Uterus (tissue), 4 donors: Measurements from ENCODE around the gene PPM1F. TPM values are rescaled to one million over a fixed set of nuclear protein-coding genes. Genes with fewer than 3 reads are reported as not detected.

Source experiments
- DNase-seq, 2 donors: peaks; one replicate each; pipeline ENCODE4 v3.0.0-alpha.2; 2019 to 2020
- H3K27ac ChIP-seq, 2 donors: fragments of 200-600 bp; sonication (generic); 1 replicate in 1 of 2; 2 replicates in 1 of 2; pipeline ENCODE4 v1.5.1; 2016 to 2018
- H3K27me3 ChIP-seq, 2 donors: fragments of 200-600 bp; sonication (generic); one replicate each; pipeline ENCODE4 v1.5.1; 2018 to 2019; ENCODE audit warnings: control low read depth in 1 of 2
- H3K36me3 ChIP-seq, 2 donors: fragments of 200-600 bp; sonication (generic); one replicate each; pipeline ENCODE4 v1.5.1; 2019; ENCODE audit warnings: control low read depth in 1 of 2
- H3K4me1 ChIP-seq, 2 donors: fragments of 200-600 bp; sonication (generic); one replicate each; pipeline ENCODE4 v1.5.1; 2018 to 2019; ENCODE audit warnings: control low read depth in 1 of 2
- H3K4me3 ChIP-seq, 2 donors: fragments of 200-600 bp; sonication (generic); 1 replicate in 1 of 2; 2 replicates in 1 of 2; pipeline ENCODE4 v1.5.1; 2018 to 2019; ENCODE audit warnings: mild to moderate bottlenecking in 1 of 2
- H3K9me3 ChIP-seq, 2 donors: fragments of 200-600 bp; sonication (generic); one replicate each; pipeline ENCODE4 v1.5.1; 2019; ENCODE audit warnings: control low read depth in 1 of 2
- POLR2A ChIP-seq, 2 donors: fragments of 450-650 bp; IDR thresholded peaks; one replicate each; pipeline ENCODE4 v1.6.1; 2016; ENCODE audit warnings: antibody characterized with exemption in 2 of 2, mild to moderate bottlenecking in 1 of 2, moderate library complexity in 1 of 2
- intact Hi-C: fragments of 100-400 bp; cut with DNase I; formaldehyde crosslinking; loops from one replicate; pipeline ENCODE4 v1.15.1; 2023; ENCODE audit warnings: low total_unique reads
- total RNA-seq, 4 donors: library from RNA; depleted of rRNA in 3 of 4; stranded (reverse); fragments of >200 nt in 3 of 4; gene quantifications; one replicate each; pipeline versions ENCODE4 v1.1.0 to v1.2.4, GENCODE V29; 2014 to 2023
- TF ChIP-seq, protein P1 (sequence below), 4 experiments: fragments of 200-600 bp in 2 of 4; fragments of 450-650 bp in 2 of 4; sonication (generic) in 2 of 4; IDR thresholded peaks; one replicate each; pipeline ENCODE4 v1.5.1; 2016 to 2019; ENCODE audit warnings: antibody characterized with exemption in 4 of 4, mild to moderate bottlenecking in 2 of 4, moderate library complexity in 1 of 4
- donor health status: DM: yes; HTN: yes; CAD: no.

The PPM1F gene
- total RNA-seq, 4 donors from 2014 or later: 16.2 to 67.3 (median 48.8) TPM

DNA sequence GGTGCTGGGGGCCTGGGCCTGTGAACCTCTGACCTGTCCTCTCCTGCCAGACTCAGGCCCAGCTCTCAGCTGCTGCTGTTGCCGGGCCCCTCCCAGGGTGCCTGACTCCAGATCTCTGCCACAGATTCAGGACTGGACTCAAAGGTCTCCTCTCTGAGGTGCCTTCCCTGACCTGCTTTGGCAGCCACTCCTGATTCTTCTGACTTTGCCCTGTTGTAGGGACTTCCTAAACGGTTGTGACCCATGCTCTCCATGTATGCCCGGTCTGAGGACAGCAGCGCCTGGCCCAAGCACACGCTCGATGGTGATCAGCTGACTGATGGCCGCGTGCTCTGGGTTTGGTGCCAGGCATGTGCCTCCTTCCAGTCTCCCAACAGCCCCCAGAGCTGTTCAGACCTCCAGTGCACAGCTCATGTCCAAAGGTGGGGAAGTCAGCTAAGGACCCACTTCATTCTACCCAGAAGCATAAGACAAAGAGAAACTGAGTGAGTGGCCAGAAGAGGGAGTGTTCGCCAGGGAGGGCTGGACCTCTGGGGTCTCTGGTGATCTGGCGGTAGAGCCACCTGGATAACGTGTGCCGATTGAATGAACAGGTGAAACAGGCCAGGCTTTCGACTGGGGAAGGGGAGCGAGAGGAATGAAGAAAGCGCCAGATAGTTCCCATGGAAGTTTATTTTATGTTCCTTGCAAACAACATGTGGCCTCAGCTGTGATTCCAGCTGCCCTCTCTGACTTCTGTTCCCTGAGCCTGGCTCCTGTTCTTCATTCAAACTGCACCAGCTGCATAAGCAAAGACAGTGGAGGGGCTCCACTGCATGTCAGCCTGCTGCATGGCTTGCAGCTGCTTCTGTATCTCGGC lies 38.0 kb upstream of the PPM1F start:
- Histone ChIP-seq H3K9me3 (no peaks in the 10 kb centered on the region), H3K4me1 (no peaks in the 10 kb centered on the region), H3K27me3 (no peaks in the 10 kb centered on the region), H3K27ac (no peak overlapping the region), H3K4me3 (no peak overlapping the region), H3K36me3 (no peaks in the 10 kb centered on the region)
- DNase-seq: no peak
- TF ChIP-seq, protein P1, sequence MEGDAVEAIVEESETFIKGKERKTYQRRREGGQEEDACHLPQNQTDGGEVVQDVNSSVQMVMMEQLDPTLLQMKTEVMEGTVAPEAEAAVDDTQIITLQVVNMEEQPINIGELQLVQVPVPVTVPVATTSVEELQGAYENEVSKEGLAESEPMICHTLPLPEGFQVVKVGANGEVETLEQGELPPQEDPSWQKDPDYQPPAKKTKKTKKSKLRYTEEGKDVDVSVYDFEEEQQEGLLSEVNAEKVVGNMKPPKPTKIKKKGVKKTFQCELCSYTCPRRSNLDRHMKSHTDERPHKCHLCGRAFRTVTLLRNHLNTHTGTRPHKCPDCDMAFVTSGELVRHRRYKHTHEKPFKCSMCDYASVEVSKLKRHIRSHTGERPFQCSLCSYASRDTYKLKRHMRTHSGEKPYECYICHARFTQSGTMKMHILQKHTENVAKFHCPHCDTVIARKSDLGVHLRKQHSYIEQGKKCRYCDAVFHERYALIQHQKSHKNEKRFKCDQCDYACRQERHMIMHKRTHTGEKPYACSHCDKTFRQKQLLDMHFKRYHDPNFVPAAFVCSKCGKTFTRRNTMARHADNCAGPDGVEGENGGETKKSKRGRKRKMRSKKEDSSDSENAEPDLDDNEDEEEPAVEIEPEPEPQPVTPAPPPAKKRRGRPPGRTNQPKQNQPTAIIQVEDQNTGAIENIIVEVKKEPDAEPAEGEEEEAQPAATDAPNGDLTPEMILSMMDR (IDR thresholded peaks at IDR 0.05): no peak
- TF ChIP-seq POLR2A (IDR thresholded peaks at IDR 0.05): no peak
- intact Hi-C loops: no loop called here

DNA sequence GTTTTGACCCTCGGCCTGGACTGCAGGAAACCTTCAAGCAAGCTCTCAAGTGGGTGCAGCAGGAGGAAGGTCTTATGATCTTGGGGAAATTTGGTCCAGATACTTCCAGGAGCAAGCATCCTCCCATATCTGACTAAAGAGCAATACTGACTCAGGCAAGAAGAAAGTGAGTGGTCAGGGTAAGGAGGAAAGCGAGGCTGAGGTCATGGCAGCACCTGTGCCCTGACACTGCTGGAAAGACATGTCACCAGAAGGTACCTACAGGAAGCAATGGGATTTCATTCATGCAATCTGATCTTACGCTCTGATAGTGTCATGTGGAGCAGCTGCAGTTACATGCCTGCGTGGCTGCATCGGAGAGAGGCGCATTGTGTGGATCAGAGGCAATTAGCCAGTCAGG lies 36.4 kb upstream of the PPM1F start:
- no peak for TF ChIP-seq POLR2A (IDR thresholded peaks at IDR 0.05)
- TF ChIP-seq, protein P1 (IDR thresholded peaks at IDR 0.05): no peak
- intact Hi-C loops: no loop called here
- DNase-seq: no peak
- H3K27me3 ChIP-seq: no peaks in the 10 kb centered on the region
- H3K27ac ChIP-seq: no peak overlapping the region
- no peak overlapping the region for H3K4me3 ChIP-seq
- H3K4me1 ChIP-seq: no peaks in the 10 kb centered on the region
- H3K9me3 ChIP-seq: no peaks in the 10 kb centered on the region
- H3K36me3 ChIP-seq: no peaks in the 10 kb centered on the region

DNA sequence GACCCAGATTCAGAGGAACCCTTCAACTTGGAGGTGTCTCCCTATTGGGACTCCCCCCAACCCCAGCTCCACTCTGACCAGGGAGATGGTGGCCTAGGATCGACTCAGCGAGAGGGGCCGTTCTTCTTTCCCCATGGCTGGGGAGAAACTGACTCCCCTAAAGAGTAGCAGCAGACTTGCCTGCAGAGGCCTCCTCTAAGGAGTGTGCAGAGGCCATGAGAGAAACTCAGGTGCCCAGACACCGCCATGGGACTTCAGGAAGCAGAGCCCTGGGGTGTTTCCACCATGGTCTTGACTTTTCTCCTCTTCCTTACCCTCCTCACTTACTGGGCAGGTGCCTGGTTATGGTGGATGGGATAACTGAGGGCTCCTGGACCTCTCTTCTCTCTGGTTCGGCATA lies 32.6 kb upstream of the PPM1F start:
- Histone ChIP-seq H3K4me3 (no peak overlapping the region), H3K36me3 (no peaks in the 10 kb centered on the region), H3K9me3 (no peaks in the 10 kb centered on the region), H3K4me1 (peaks cover 0 to 8% of the 10 kb centered on the region in 2 donors), H3K27me3 (no peaks in the 10 kb centered on the region), H3K27ac (no peak overlapping the region)
- DNase-seq: no peak
- intact Hi-C loops: no loop called here
- TF ChIP-seq, protein P1 (IDR thresholded peaks at IDR 0.05): no peak
- TF ChIP-seq POLR2A (IDR thresholded peaks at IDR 0.05): no peak

DNA sequence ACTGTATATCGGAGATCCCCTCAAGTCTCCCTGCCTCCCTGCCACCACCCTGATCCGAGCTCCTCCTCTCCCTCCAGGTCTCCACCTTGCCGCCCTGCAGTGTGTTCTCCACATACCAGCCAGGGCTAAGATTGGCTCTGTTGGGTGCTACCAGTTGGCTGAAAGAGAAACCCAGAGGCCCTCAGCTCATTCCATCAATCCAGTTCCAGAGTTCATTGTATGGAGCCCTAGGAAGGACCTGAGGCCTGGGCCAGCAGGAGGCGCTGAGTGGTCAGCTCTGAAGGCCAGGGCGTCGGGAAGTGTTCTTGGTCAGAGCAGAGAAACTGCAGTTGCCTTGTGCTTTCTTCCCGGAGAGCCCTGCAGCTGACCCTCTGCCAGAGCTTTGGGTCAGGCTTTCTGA lies 32.1 kb upstream of the PPM1F start:
- Histone ChIP-seq H3K4me1 (peaks cover 0 to 8% of the 10 kb centered on the region in 2 donors), H3K9me3 (no peaks in the 10 kb centered on the region), H3K36me3 (no peaks in the 10 kb centered on the region), H3K27ac (no peak overlapping the region), H3K27me3 (no peaks in the 10 kb centered on the region), H3K4me3 (no peak overlapping the region)
- DNase-seq: no peak
- intact Hi-C loops: no loop called here
- TF ChIP-seq, protein P1 (IDR thresholded peaks at IDR 0.05): no peak
- TF ChIP-seq POLR2A (IDR thresholded peaks at IDR 0.05): no peak

DNA sequence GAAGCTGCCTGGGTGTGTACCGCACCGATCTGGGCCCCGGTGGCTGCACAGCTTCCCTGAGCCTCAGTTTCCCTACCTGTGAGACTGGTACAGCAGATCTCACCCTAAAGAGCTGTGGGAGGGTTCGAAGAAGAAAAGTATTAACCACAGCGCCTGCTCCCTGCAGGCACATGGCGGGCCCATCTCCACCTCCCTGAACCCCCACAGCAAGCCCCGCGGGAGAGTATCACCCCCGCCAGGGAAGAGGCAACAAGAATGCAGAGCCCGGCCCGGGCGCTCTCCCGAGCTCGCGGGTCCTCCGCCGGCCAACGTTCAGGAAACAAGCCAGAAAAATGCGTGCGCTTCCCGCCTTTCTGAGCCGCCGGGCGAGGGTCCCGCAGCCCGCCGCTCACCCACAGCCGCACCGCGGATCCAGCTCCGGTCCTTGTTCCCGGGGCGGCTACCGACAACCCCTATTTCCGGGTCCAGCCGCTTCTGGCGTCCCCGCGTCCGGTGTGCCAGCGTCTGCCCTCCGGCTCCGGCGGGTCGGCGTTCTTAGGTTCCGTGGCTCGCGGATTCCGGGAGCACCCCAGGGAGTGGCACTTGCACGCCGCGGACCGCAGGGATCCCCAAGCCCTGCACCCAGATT lies 29.8 kb upstream of the PPM1F start, which contains the start of gene TOP3B:
TSS of gene TOP3B (minus strand) at position 450 of the 628 bp plus-strand sequence. CDS start 7,078 bp downstream, outside the sequence.
- peak in 1 of 2 donors; percentile 36 for TF ChIP-seq POLR2A (IDR thresholded peaks at IDR 0.05)
- TF ChIP-seq, protein P1 (IDR thresholded peaks at IDR 0.05): peak in 2 of 4 experiments; percentile 8 to 22
- DNase-seq: peak; percentile 71 to 75
- Histone ChIP-seq H3K9me3 (no peaks in the 10 kb centered on the region), H3K27ac (peak within 1 kb of the TSS; percentile 70 to 83), H3K36me3 (no peaks in the 10 kb centered on the region), H3K4me3 (peak within 1 kb of the TSS; percentile 66 to 90), H3K4me1 (peaks cover 0 to 8% of the 10 kb centered on the region in 2 donors), H3K27me3 (no peaks in the 10 kb centered on the region)
- intact Hi-C loops: no loop called here
